Right ventricle myocardium inferior (tissue), 1 donor: Measurements from ENCODE around the gene OR10H4. TPM values are rescaled to one million over a fixed set of nuclear protein-coding genes. Genes with fewer than 3 reads are reported as not detected.
"Not testable (repeated sequence)": the region's sequence is repeated elsewhere in the genome, so short reads cannot be mapped to it uniquely, and the experiment has no call there.

Experiments used
- ATAC-seq: fragments of 200-7000 bp; cut with Tn5 transposase; one replicate; pipeline ENCODE4 v1.9.1; 2020; ENCODE audit warnings: mild to moderate bottlenecking, moderate library complexity
- DNase-seq: peaks from one replicate; pipeline ENCODE4 v3.0.0; 2021; ENCODE audit errors: missing footprints
- intact Hi-C: fragments of 100-400 bp; cut with DNase I; formaldehyde crosslinking; loops from one replicate; pipeline ENCODE4 v1.11.0; 2022
- total RNA-seq: library from RNA; stranded (reverse); fragmentation: NEBNext Ultra II Directional; extraction: Animal tissue kit (Norgen Biotek cat#: 25700); gene quantifications from one replicate; pipeline ENCODE4 v1.2.1, GENCODE V29; 2021
- donor health status: DM: no; HTN: yes; CAD: no; lungs with severe emphysema.

Gene OR10H4
- total RNA-seq, 1 donor from 2014 or later, result not detected

DNA sequence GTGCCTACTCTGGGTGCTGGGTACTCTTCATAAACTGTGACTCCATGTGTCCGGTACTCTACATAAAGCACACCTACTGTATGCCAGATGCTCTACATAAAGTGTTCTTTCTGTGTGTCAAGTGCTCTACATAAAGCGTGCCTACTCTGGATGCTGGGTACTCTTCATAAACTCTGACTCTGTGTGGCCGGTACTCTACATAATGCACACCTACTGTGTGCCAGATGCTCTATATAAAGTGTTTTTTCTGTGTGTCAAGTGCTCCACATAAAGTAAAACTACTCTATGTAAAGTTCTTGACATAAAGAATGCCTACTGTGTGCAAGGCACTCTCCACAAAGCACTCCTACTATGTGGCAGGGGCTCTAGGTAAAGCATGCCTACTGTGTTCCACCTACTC, 12.6 kb upstream of the OR10H4 start:
- ATAC-seq (no peak), DNase-seq (no peak)
- intact Hi-C loops, result no loop called here

- no peak for DNase-seq
- intact Hi-C loops, result no loop called here
- no peak for ATAC-seq
Observed at GRCh38 chr19:15936950-15937349, 11.9 kb upstream of the OR10H4 start.

DNA sequence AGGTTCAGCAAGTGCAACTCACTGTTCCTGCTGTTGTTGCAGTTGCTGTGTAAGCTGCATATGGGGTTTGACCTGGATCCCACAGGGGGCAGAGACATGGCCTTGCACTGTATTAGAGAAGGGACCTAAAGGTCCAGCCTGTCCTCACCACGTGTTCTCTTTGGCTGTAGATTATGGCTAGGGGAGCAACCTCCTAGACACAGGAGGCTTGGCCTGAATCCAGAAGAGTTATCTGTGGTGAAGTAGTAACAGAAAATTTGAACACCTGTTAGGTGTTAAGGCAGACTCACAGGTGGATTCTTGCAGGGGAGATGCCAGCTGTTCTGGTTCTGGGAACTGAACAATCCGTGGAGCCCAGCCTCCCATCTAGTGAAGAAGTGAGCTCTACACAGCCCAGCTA, 11.0 kb upstream of the OR10H4 start:
- ATAC-seq, result no peak
- intact Hi-C loops, result no loop called here
- no peak for DNase-seq

- intact Hi-C loops, result no loop called here
- DNase-seq (no peak), ATAC-seq (no peak)
Observed at GRCh38 chr19:15944401-15944800, 4.4 kb upstream of the OR10H4 start.

- DNase-seq (no peak), ATAC-seq (no peak)
- intact Hi-C loops, result no loop called here
Observed at GRCh38 chr19:15945301-15945700, 3.5 kb upstream of the OR10H4 start.

GRCh38 chr19:15954820-15955219, 6.0 kb downstream of the OR10H4 start:
- ATAC-seq, result no peak
- DNase-seq, result no peak
- intact Hi-C loops, result no loop called here

GRCh38 chr19:15962319-15962718, 13.5 kb downstream of the OR10H4 start:
- DNase-seq, result no peak
- no peak for ATAC-seq
- intact Hi-C loops, result no loop called here

- intact Hi-C loops, result no loop called here
- no peak for DNase-seq
Observed at GRCh38 chr19:15964231-15964630, 15.4 kb downstream of the OR10H4 start.

GRCh38 chr19:15971224-15971780, 22.5 kb downstream of the OR10H4 start:
- DNase-seq, result no peak
- intact Hi-C loops, result no loop called here
- ATAC-seq, result no peak

More at GRCh38 chr19:15964231-15964630, 15.4 kb downstream of the OR10H4 start:
- ATAC-seq, result no peak

DNA sequence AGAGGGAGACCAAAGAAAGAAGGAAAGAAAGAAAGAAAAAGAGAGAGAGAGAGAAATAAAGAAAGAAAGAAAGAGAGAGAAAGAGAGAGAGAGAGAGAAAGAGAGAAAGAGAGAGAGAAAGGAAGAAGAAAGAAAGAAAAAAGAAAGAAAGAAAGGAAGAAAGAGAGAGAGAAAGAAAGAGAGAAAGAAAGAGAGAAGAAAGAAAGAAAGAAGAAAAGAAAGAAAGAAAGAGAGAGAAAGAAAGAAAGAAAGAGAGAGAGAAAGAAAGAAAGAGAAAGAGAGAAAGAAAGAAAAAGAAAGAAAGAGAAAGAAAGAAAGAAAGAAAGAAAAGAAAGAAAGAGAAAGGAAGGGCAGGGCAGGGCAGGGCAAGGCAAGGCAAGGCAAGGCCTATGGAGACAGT, 23.2 kb downstream of the OR10H4 start:
- ATAC-seq, DNase-seq, intact Hi-C loops: not testable (repeated sequence)

DNA sequence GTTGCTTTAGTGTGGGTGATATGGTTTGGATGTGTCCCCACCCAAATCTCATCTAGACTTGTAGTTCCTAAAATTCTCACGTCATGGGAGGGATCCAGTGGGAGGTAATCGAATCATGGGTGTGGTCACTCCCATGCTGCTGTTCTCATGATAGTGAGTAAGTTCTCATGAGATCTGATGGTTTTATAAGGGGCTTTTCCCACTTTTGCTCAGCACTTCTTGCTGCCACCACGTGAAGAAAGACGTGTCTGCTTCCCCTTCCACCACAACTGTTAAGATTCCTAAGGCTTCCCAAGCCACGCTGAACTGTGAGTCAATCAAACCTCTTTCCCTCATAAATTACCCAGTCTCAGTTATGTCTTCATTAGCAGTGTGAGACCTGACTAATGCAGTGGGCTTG, 26.0 kb downstream of the OR10H4 start:
- no peak for ATAC-seq
- DNase-seq, result no peak
- intact Hi-C loops, result no loop called here

- DNase-seq (no peak), ATAC-seq (no peak)
- intact Hi-C loops, result no loop called here
Observed at GRCh38 chr19:15976836-15977689, 28.3 kb downstream of the OR10H4 start.

DNA sequence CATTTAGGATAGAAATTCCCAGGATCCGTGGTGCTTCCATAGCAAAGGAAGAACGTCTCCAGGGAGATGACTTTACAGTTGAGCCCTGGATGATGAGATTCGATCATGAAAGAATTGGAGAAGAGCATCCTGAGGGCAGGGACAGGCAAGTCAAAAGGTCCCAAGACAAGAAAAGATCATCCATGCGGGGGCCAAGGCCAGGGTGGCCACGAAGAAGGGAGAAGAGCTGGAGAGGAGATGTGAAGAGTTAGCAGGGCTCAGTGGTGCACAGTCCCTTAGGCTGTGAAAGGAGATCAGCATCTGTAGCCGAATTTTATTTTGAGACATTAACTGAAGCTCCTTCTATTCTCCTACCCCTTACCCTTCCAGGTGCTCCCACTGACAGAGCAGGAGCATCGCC, 28.9 kb downstream of the OR10H4 start:
- intact Hi-C loops, result no loop called here
- no peak for DNase-seq
- ATAC-seq, result no peak

GRCh38 chr19:15979293-15979692, 30.5 kb downstream of the OR10H4 start:
- ATAC-seq (no peak), DNase-seq (no peak)
- intact Hi-C loops, result no loop called here

DNA sequence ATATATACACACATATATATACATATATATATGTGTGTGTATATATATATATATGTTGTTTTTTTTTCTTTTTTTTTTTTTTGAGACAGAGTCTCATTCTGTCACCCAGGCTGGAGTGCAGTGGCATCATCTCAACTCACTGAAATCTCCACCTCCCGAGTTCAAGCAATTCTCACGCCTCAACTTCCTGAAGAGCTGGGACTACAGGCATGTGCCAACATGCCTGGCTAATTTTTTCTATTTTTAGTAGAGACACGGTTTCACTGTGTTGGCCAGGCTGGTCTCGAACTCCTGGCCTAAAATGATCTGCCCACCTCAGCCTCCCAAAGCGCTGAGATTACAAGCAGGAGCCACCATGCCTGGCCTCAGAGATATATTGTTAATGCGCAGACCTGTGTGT, 37.0 kb downstream of the OR10H4 start:
- ATAC-seq, DNase-seq, intact Hi-C loops: not testable (repeated sequence)

- ATAC-seq (no peak), DNase-seq (no peak)
- intact Hi-C loops, result no loop called here
Observed at GRCh38 chr19:15986701-15987100, 37.9 kb downstream of the OR10H4 start.

- no peak for ATAC-seq
- intact Hi-C loops, result no loop called here
- DNase-seq, result no peak
Observed at GRCh38 chr19:15989889-15990288, 41.1 kb downstream of the OR10H4 start.

DNA sequence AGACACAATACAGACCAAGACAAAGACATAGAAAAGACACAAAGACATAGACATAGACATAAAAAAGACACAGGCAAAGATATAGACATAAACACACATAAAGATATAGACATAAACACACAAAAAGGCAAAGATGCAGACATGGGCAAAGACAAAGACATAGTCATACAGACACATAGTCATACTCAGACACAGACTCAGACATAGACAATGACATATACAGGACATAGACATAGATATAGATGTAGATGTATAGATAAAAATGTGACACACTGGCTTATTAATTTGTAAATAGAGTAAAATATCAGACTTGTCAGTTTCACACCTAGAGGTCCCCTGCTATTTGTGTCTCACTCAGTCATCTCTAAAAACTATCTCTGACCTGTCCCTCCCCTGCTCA, 42.8 kb downstream of the OR10H4 start:
- intact Hi-C loops, result no loop called here
- ATAC-seq, result no peak
- no peak for DNase-seq

- no peak for ATAC-seq
- intact Hi-C loops, result no loop called here
Observed at GRCh38 chr19:15992014-15992413, 43.2 kb downstream of the OR10H4 start.

DNA sequence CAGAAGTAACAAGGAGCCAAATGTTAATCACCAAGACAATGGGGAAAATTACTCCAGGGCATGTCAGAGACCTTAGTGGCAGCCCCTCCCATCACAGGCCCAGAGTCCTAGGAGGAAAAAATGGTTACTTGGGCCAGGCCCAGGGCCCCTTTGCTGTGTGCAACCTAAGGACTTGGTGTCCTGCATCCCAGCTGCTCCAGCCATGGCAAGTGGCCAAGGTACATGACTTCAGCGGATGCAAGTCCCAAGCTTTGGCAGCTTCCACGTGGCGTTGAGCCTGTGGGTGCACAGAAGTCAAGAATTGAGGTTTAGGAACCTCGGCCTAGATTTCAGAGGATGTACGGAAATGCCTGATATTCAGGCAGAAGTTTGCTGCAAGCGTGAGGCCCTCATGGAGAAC, 46.7 kb downstream of the OR10H4 start:
- ATAC-seq (no peak), DNase-seq (no peak)
- intact Hi-C loops, result no loop called here

More at GRCh38 chr19:15992014-15992413, 43.2 kb downstream of the OR10H4 start:
- DNase-seq, result no peak
